ENCODE data around the gene GIN1. TPM values are rescaled to one million over a fixed set of nuclear protein-coding genes. Genes with fewer than 3 reads are reported as not detected.

GIN1 gene, protein sequence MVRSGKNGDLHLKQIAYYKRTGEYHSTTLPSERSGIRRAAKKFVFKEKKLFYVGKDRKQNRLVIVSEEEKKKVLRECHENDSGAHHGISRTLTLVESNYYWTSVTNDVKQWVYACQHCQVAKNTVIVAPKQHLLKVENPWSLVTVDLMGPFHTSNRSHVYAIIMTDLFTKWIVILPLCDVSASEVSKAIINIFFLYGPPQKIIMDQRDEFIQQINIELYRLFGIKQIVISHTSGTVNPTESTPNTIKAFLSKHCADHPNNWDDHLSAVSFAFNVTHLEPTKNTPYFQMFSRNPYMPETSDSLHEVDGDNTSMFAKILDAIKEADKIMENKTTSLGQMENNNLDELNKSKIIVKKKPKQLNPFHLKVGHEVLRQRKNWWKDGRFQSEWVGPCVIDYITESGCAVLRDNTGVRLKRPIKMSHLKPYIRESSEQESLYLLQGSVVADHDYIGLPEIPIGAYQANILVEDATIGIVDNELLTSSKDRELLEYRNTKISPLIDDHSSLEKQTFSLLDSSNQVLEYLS
- total RNA-seq (2022; extraction: Qiagen RNA extraction) = 3.4 to 5.2 TPM (median 4.5 TPM) in 5 replicates

GRCh38 chr5:103119765-103120606, at the start of gene GIN1, which contains the start of gene PPIP5K2:
GIN1 (minus strand) TSS chr5:103120138; CDS start chr5:103108707, 11,431 bp downstream.
PPIP5K2 (plus strand) TSS chr5:103120301; CDS start chr5:103129590, 9,289 bp downstream.

Other genes starting within 250 kb of the GIN1 start
- gene PPIP5K2, start 163 bp upstream of the GIN1 start, total RNA-seq (2022; extraction: Qiagen RNA extraction) = 18.6 to 23.2 TPM (median 20.8 TPM) in 5 replicates
- 18.1 to 20.5 TPM (median 19.7 TPM) in 5 replicates for gene MACIR, start 138.6 kb upstream of the GIN1 start, total RNA-seq (2022; extraction: Qiagen RNA extraction)